Measurements from ENCODE around the gene KCNN3.

- no peak for TF ChIP-seq CTCF (IDR thresholded peaks at IDR 0.05 in 8 of 11, conservative IDR thresholded peaks at IDR 0.05 in 3 of 11)
- no peak for TF ChIP-seq POLR2AphosphoS5 (IDR thresholded peaks at IDR 0.05)
- TF ChIP-seq POLR2A (IDR thresholded peaks at IDR 0.05), result no peak
Observed at GRCh38 chr1:154714052-154714623, 155.9 kb downstream of the KCNN3 start.
